Measurements from ENCODE around the gene NLN.

The NLN gene

DNA sequence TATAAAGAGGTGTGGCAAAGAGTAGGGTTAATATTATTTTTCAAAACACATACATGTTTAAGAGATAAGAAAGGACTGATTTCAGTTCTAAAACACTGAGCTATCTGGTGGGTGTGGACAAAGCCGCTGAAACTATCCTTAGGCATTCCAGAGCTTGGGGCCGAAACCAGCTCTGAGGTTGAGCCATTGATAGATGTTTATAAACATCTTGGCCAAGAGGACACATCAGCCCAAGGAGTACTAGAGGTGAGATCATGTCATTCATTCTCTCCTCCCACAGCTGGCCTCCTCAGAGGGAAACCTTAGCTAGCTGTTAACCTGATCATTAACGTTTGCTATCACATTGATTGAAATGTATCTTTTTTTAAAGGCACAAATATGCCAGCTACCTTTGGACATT, 89.9 kb downstream of the NLN start:
- DNase-seq: no peak

DNA sequence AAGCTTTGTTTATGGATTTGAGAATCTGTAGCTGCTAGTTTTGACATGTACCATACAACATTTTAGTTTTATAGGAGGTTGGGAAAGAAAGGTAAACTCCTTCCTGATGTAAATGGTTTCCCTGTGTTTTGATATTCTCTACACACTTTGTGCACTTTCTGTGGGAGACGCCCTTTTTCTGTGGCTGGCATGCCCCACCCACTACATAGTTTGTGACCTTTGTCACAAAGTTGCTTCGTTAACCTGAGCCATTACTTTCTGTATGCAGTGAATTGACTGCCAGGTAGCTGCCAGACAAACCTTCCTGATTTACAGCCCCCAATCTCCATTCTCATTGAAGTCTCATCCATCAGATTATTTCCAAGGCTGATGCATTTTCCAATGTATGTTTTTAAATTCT, 90.6 kb downstream of the NLN start:
- DNase-seq: no peak

- DNase-seq: no peak
Observed at GRCh38 chr5:65813174-65813573, 91.2 kb downstream of the NLN start.

DNA sequence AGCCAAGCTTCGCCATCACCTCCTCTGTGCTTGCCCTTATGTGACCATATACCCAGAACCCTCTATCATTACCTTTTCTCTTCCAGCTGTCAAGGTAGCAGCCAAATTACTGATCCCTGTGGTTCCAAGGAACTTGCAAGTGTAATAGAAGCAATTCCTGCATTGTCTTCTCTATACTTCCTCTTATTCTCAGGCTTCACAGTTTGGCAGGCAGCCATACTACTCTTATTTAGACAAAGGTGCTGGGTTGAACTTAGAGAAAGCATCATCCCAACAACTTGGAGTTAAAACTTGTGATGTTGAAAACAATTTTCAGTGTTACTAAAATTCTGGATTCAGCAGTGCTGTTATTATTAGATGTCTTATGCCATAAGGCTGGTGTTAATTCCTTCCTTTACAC, 93.2 kb downstream of the NLN start:
- no peak for DNase-seq

- DNase-seq: no peak
Observed at GRCh38 chr5:65816729-65817128, 94.7 kb downstream of the NLN start.

DNA sequence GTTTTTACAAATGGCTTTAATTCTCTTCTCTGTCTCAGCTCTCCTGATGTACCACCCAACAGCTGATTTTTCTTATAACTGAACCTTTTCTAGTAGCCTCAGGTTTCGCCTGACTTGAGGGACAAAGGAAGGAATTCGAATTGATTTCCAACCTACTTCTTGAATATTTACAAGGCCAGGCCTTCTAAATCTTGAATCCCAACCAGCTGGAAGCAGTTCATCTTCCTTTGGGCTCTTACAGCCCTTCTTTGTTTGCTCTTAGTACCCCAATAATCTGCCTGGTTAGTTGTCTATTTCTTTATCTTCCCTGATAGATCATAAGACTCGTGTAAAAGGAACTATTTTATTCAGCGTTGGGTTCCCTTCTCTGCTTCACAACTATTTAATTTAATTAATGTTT, 95.9 kb downstream of the NLN start:
- no peak for DNase-seq

DNA sequence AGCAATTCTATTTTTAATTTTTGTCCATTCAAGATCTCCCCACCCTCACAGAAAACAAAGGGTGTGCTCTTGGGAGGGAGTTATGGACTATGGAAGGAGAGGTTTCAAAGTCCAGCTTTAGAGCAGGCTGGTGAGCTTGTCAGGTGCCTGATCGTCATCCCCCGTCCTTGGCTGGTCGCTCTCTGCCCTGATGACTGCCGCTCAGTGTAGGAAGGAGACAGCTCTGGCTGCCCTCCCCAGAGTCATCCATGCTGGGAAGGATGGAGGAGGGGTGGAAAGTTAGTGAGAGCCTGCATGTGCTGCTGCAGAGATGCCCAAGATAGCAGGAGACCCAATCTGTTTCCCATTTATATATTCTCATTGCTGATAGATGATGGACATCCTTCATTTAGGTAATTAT, 96.6 kb downstream of the NLN start:
- no peak for DNase-seq

- DNase-seq: no peak
Observed at GRCh38 chr5:65819215-65819904, 97.4 kb downstream of the NLN start.

DNA sequence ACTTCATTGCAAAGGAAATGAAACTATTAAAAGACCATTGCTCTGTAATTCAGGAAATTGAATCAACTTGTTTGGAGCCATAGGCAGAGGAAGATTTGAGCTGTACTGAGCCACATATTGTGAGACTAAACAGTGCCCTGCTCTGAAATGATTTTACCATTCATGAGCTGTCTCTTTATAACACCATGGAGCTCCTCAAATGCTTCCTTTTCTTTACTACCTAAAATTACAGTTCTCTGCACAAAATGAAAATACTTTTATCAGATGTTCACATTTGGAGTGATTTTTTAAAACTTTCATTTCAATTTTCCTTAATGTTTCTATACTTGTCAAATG, 97.9 kb downstream of the NLN start:
- no peak for DNase-seq

- DNase-seq: no peak
Observed at GRCh38 chr5:65820373-65820772, 98.4 kb downstream of the NLN start.

- DNase-seq: no peak
Observed at GRCh38 chr5:65821966-65822365, 100.0 kb downstream of the NLN start.

GRCh38 chr5:65822710-65823109, 100.7 kb downstream of the NLN start:
- DNase-seq: no peak

DNA sequence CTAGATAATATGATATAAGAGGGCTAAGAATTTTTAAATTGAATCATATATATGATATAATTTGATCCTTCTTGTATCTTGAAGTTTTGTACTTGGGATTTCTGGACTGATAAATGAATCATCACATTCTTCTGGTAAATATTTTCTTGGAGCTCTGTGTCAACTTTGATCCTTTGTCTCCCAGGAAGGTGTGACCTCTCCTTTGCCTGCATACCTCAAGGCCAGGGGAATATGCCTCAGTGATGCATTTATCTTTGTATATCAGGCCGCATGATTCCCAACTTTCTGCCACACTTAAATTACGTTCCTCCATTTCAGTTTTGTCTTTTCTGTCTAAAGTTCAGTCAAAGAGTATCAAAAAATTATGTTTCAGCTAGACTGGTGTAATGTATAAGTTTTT, 101.2 kb downstream of the NLN start:
- no peak for DNase-seq

- no peak for DNase-seq
Observed at GRCh38 chr5:65823845-65824445, 101.9 kb downstream of the NLN start.

GRCh38 chr5:65825408-65826328, 103.7 kb downstream of the NLN start:
- no peak for DNase-seq

GRCh38 chr5:65828022-65828896, 106.3 kb downstream of the NLN start:
- no peak for DNase-seq

DNA sequence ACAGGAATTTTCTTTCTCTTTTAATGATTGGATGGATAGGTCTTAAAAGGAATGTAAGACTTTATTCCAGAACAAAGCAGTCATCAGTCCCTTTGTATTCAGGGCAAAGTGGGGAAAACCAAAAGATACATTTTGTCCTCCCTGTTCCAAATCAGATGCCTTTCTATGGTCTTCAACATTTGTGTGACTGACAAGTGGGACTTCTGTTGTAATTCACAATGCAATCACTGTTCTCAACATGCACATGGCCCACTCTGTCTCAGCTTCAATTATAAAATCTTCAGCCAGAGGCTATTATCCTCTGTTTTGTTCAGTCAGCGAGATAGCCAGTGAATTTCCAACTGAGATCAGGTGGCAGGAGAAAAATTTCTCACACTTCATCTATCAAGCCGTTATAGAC, 108.9 kb downstream of the NLN start:
- DNase-seq: no peak

- DNase-seq: no peak
Observed at GRCh38 chr5:65831276-65831675, 109.3 kb downstream of the NLN start.

DNA sequence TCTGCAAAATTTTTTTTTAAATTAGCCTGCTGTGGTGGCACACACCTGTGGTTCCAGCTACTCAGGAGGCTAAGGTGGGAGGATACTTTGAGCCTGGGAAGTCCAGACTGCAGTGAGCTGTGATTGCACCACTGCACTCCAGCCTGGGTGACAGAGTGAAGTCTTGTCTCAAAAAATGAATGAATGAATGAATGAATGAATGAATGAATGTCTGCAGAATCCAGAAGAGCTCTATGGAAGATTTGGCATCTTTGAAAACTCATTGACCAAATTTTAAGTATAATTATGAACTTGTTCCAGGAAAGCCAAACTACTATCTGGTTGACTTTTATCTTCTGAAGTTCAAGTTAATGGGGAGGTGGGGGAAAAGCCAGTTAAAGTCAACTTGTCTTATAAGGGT, 110.1 kb downstream of the NLN start:
- DNase-seq: no peak

- no peak for DNase-seq
Observed at GRCh38 chr5:65832603-65833228, 110.7 kb downstream of the NLN start.

DNA sequence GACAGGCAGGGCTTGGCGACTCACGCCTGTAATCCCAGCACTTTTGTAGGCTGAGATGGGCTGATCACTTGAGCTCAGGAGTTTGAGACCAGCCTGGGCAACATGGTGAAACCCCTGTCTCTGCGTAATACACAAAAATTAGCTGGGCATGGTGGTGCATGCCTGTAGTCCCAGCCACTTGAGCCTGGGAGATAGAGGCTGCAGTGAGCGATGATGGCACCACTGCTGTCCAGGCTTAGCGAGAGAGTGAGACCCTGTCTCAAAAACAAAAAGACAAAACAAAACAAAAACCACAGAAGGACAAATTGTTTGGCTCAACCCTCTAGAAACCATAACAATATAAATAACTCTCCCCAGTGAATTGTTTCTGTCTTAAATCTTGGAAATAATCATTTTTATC, 111.8 kb downstream of the NLN start:
- no peak for DNase-seq

- DNase-seq: no peak
Observed at GRCh38 chr5:65834306-65834705, 112.3 kb downstream of the NLN start.

GRCh38 chr5:65835191-65835590, 113.2 kb downstream of the NLN start:
- no peak for DNase-seq
